ENCODE results near the gene SMARCE1.

The SMARCE1 gene

DNA sequence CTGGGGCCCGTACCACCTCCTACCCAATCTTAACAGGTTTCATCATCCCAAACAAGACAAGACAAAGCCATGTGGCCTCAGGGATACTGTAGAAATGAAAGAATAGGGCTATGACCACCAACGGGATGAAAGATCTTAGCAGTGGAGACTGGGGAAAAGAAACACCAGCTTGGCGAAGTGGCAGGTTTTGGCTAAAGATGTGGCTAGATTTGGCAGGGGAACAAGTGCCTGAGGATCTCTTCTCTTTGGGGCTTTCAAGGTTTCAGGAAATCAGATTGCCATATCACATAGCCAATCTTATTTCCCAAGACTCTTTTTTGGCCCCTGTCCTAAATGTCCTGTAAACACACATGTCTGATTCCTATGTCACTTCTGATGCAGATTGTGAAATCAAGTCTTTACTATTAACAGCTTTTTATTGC, 49.0 kb upstream of the SMARCE1 start (continued):
- TF ChIP-seq ZNF146 (tag by site-specific recombination; IDR thresholded peaks at IDR 0.05) (no peak), HOXC10 (CRISPR knock-in tag; IDR thresholded peaks at IDR 0.05) (no peak), ZNF585B (tag by site-specific recombination; IDR thresholded peaks at IDR 0.05) (no peak), ZNF169 (tag by site-specific recombination; IDR thresholded peaks at IDR 0.05) (no peak), ZNF112 (tag by site-specific recombination; IDR thresholded peaks at IDR 0.05) (no peak), ZNF175 (tag by site-specific recombination; IDR thresholded peaks at IDR 0.05) (no peak), ZBTB1 (tag by site-specific recombination; IDR thresholded peaks at IDR 0.05) (no peak), OVOL3 (tag by site-specific recombination; IDR thresholded peaks at IDR 0.05) (no peak), MEIS1 (CRISPR knock-in tag; IDR thresholded peaks at IDR 0.05; ENCODE audit: borderline replicate concordance) (no peak)

DNA sequence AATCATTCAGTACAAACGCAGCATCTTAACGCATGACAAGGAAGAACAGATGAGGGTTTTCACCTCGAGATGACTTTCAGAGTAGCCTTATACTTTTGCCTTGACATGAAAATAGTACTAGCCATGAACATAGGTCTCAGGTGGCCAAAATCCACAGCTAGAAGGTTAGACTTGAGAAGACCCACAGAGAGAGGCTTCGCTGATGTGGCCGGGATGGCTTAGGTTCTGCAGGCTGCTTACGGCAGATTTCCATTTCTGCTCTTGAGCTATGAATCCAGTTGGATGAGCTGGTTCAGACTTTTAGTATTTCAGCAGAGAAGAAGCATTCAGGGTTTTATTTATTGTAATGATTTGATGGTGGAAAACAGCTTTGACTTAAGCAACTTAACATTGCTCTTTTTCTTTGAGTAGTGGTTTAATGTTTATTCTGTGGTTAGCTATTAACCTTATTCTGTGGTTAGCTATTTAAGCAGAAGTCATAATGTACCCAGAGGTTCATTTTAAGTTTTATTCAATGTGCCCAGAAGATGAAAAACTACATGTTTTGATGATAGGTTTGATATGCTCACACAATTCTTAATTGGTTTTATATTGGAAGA, 48.4 kb upstream of the SMARCE1 start:
- CTCF ChIA-PET: interaction anchor here (0.6 kb wide), 1 partner anchor 15 kb away, joined by 3 read pairs; no protein-coding TSS in a partner anchor

GRCh38 chr17:40694584-40694983, 47.0 kb upstream of the SMARCE1 start:
- H3K9me3 ChIP-seq (ENCODE audit: control insufficient read depth, insufficient read depth, low read depth, low read length): no peaks in the 10 kb centered on the region
- H3K4me1 ChIP-seq (ENCODE audit: control insufficient read depth, insufficient read depth, low read length): no peaks in the 10 kb centered on the region
- ChIA-PET POLR2A (interaction anchor here (1.1 kb wide), 1 partner anchor 445 kb away, joined by 3 read pairs; no protein-coding TSS in a partner anchor), CTCF (interaction anchor here (0.7 kb wide), 1 partner anchor 97 kb away, joined by 3 read pairs; no protein-coding TSS in a partner anchor)
- no peak overlapping the region for H3K4me3 ChIP-seq (ENCODE audit: low read depth, low read length)
- H3K36me3 ChIP-seq (ENCODE audit: control insufficient read depth in 2 of 2, insufficient read depth in 1 of 2, low read length in 2 of 2): no peaks in the 10 kb centered on the region
- H3K27ac ChIP-seq (ENCODE audit: extremely low read depth, low read depth, low read length): no peak overlapping the region
- TF ChIP-seq, protein P1, sequence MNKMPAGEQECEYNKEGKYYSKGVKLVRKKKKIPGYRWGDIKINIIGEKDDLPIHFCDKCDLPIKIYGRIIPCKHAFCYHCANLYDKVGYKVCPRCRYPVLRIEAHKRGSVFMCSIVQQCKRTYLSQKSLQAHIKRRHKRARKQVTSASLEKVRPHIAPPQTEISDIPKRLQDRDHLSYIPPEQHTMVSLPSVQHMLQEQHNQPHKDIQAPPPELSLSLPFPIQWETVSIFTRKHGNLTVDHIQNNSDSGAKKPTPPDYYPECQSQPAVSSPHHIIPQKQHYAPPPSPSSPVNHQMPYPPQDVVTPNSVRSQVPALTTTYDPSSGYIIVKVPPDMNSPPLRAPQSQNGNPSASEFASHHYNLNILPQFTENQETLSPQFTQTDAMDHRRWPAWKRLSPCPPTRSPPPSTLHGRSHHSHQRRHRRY (tag by site-specific recombination; IDR thresholded peaks at IDR 0.05): no peak
- TF ChIP-seq, protein P2, sequence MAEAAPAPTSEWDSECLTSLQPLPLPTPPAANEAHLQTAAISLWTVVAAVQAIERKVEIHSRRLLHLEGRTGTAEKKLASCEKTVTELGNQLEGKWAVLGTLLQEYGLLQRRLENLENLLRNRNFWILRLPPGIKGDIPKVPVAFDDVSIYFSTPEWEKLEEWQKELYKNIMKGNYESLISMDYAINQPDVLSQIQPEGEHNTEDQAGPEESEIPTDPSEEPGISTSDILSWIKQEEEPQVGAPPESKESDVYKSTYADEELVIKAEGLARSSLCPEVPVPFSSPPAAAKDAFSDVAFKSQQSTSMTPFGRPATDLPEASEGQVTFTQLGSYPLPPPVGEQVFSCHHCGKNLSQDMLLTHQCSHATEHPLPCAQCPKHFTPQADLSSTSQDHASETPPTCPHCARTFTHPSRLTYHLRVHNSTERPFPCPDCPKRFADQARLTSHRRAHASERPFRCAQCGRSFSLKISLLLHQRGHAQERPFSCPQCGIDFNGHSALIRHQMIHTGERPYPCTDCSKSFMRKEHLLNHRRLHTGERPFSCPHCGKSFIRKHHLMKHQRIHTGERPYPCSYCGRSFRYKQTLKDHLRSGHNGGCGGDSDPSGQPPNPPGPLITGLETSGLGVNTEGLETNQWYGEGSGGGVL (tag by site-specific recombination; IDR thresholded peaks at IDR 0.05): no peak
- no peak for TF ChIP-seq ZNF639 (tag by site-specific recombination; IDR thresholded peaks at IDR 0.05)
- TF ChIP-seq, protein P3, sequence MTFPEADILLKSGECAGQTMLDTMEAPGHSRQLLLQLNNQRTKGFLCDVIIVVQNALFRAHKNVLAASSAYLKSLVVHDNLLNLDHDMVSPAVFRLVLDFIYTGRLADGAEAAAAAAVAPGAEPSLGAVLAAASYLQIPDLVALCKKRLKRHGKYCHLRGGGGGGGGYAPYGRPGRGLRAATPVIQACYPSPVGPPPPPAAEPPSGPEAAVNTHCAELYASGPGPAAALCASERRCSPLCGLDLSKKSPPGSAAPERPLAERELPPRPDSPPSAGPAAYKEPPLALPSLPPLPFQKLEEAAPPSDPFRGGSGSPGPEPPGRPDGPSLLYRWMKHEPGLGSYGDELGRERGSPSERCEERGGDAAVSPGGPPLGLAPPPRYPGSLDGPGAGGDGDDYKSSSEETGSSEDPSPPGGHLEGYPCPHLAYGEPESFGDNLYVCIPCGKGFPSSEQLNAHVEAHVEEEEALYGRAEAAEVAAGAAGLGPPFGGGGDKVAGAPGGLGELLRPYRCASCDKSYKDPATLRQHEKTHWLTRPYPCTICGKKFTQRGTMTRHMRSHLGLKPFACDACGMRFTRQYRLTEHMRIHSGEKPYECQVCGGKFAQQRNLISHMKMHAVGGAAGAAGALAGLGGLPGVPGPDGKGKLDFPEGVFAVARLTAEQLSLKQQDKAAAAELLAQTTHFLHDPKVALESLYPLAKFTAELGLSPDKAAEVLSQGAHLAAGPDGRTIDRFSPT (tag by site-specific recombination; IDR thresholded peaks at IDR 0.05): no peak
- TF ChIP-seq GFI1B (tag by site-specific recombination; IDR thresholded peaks at IDR 0.05): no peak
- TF ChIP-seq ZFP37 (tag by site-specific recombination; IDR thresholded peaks at IDR 0.05): no peak
- TF ChIP-seq YY1 (tag by site-specific recombination; IDR thresholded peaks at IDR 0.05): no peak

More for the DNA sequence above, 48.4 kb upstream of the SMARCE1 start:
- H3K4me3 ChIP-seq (ENCODE audit: low read depth, low read length): no peak overlapping the region
- POLR2A ChIA-PET: no interaction called here
- H3K36me3 ChIP-seq (ENCODE audit: control insufficient read depth in 2 of 2, insufficient read depth in 1 of 2, low read length in 2 of 2): no peaks in the 10 kb centered on the region
- no peak for TF ChIP-seq ZNF274 (IDR thresholded peaks at IDR 0.05; ENCODE audit: low read length)
- no peak for TF ChIP-seq ZNF274 (tag by site-specific recombination; IDR thresholded peaks at IDR 0.05; ENCODE audit: borderline replicate concordance)
- TF ChIP-seq ZFP69B (tag by site-specific recombination; IDR thresholded peaks at IDR 0.05): no peak
- no peak for TF ChIP-seq MYNN (tag by site-specific recombination; IDR thresholded peaks at IDR 0.05; ENCODE audit: borderline replicate concordance)
- TF ChIP-seq ZNF266 (tag by site-specific recombination; IDR thresholded peaks at IDR 0.05; ENCODE audit: low read depth): no peak
- no peak for TF ChIP-seq ZNF76 (tag by site-specific recombination; IDR thresholded peaks at IDR 0.05; ENCODE audit: borderline replicate concordance, low read depth)
- TF ChIP-seq ZNF280C (tag by site-specific recombination; IDR thresholded peaks at IDR 0.05): no peak
- no peak for TF ChIP-seq ZNF24 (tag by site-specific recombination; IDR thresholded peaks at IDR 0.05)
- TF ChIP-seq ZSCAN30 (tag by site-specific recombination; IDR thresholded peaks at IDR 0.05): no peak
- no peak for TF ChIP-seq ZNF501 (tag by site-specific recombination; IDR thresholded peaks at IDR 0.05)
- no peak for TF ChIP-seq ZNF138 (tag by site-specific recombination; IDR thresholded peaks at IDR 0.05; ENCODE audit: borderline replicate concordance)
- TF ChIP-seq ZNF558 (tag by site-specific recombination; IDR thresholded peaks at IDR 0.05): no peak
- TF ChIP-seq KLF9 (tag by site-specific recombination; IDR thresholded peaks at IDR 0.05; ENCODE audit: low read depth): no peak
- no peak for TF ChIP-seq TRIM28 (IDR thresholded peaks at IDR 0.05; ENCODE audit: borderline replicate concordance, low read length)
- no peak for TF ChIP-seq ZNF184 (tag by site-specific recombination; IDR thresholded peaks at IDR 0.05)
- TF ChIP-seq ZNF169 (tag by site-specific recombination; IDR thresholded peaks at IDR 0.05): no peak
- TF ChIP-seq ZNF37A (tag by site-specific recombination; IDR thresholded peaks at IDR 0.05): no peak
- no peaks in the 10 kb centered on the region for H3K9me3 ChIP-seq (ENCODE audit: control insufficient read depth, insufficient read depth, low read depth, low read length)
- no peak overlapping the region for H3K27ac ChIP-seq (ENCODE audit: extremely low read depth, low read depth, low read length)
- no peaks in the 10 kb centered on the region for H3K4me1 ChIP-seq (ENCODE audit: control insufficient read depth, insufficient read depth, low read length)
